Suprapubic skin (tissue), 4 donors: Measurements from ENCODE around the gene MAP4K5. TPM values are rescaled to one million over a fixed set of nuclear protein-coding genes. Genes with fewer than 3 reads are reported as not detected.

Experiments
- DNase-seq, 2 donors: peaks; one replicate each; pipeline ENCODE4 v3.0.0-alpha.2; 2019; ENCODE audit warnings: low spot score in 2 of 2
- H3K27ac ChIP-seq: fragments of 200-600 bp; sonication (generic); one replicate; pipeline ENCODE4 v1.5.1; 2019
- H3K27me3 ChIP-seq: fragments of 200-600 bp; sonication (generic); one replicate; pipeline ENCODE4 v1.5.1; 2019
- H3K36me3 ChIP-seq: fragments of 200-600 bp; sonication (generic); one replicate; pipeline ENCODE4 v1.5.1; 2019
- H3K4me1 ChIP-seq: fragments of 200-600 bp; sonication (generic); one replicate; pipeline ENCODE4 v1.5.1; 2019
- H3K4me3 ChIP-seq: fragments of 200-600 bp; sonication (generic); one replicate; pipeline ENCODE4 v1.5.1; 2019; ENCODE audit warnings: mild to moderate bottlenecking
- H3K9me3 ChIP-seq: fragments of 200-600 bp; sonication (generic); one replicate; pipeline ENCODE4 v1.5.1; 2019
- CTCF ChIP-seq, 2 donors: fragments of 200-600 bp in 1 of 2; fragments of 450-650 bp in 1 of 2; sonication (generic) in 1 of 2; IDR thresholded peaks; one replicate each; pipeline ENCODE4 v1.5.1; 2016 to 2019; ENCODE audit warnings: antibody characterized with exemption in 2 of 2, mild to moderate bottlenecking in 1 of 2, moderate library complexity in 1 of 2
- EP300 ChIP-seq: sonication (generic); formaldehyde crosslinking; IDR thresholded peaks from one replicate; pipeline ENCODE4 v1.6.1; 2017; ENCODE audit warnings: antibody characterized with exemption
- POLR2A ChIP-seq, 2 donors: fragments of 450-650 bp; IDR thresholded peaks; one replicate each; pipeline ENCODE4 v1.6.1; 2017; ENCODE audit warnings: antibody characterized with exemption in 2 of 2, mild to moderate bottlenecking in 2 of 2, moderate library complexity in 2 of 2
- POLR2AphosphoS5 ChIP-seq, 3 donors: sonication (generic); formaldehyde crosslinking; IDR thresholded peaks; one replicate each; pipeline ENCODE4 v1.6.1; 2017; ENCODE audit warnings: antibody characterized with exemption in 3 of 3
- WGBS: methylation state at CpG from one replicate; pipeline ENCODE4 v1.1.5; 2018; 5-methylcytosine and 5-hydroxymethylcytosine counted together
- total RNA-seq, 4 donors: library from RNA; depleted of rRNA; stranded (reverse); fragments of >200 nt; gene quantifications; one replicate each; pipeline ENCODE4 v1.1.0, GENCODE V29; 2016

Gene MAP4K5
- total RNA-seq, 4 donors from 2014 or later = 109 to 226 (median 125) TPM

DNA sequence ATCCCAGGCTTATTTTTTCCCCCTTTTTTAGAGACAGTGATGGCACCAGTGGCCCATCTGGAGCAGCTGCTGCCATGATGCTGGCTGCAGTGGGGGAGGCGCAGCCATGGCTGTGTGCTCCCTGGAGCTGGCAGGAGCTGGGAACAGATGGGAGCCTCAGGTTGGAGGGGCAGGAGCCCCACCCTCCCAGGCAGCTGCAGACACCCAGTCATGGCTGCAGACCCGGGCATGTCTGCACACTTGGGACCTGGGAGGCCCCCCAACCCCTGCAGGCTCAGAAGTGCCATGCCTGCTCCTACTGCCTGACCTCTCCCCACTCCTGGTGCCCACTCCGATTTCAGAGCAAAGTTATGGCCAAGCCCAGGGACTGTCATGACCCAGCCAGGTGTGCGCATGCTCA lies 160.8 kb downstream of the MAP4K5 start:
- 86% methylated on average over 4 of the region's 4 CpGs for WGBS
- Histone ChIP-seq H3K36me3 (no peaks in the 10 kb centered on the region), H3K9me3 (no peaks in the 10 kb centered on the region), H3K27me3 (no peaks in the 10 kb centered on the region), H3K4me1 (no peaks in the 10 kb centered on the region), H3K27ac (no peak overlapping the region), H3K4me3 (no peak overlapping the region)
- DNase-seq = no peak
- TF ChIP-seq CTCF (IDR thresholded peaks at IDR 0.05) (no peak), POLR2A (IDR thresholded peaks at IDR 0.05) (no peak), EP300 (no peak), POLR2AphosphoS5 (IDR thresholded peaks at IDR 0.05) (no peak)

Other genes starting within 250 kb of the MAP4K5 start
- gene L2HGDH, start 220.3 kb downstream of the MAP4K5 start, total RNA-seq = 10 to 100 TPM in 2 of 4 donors, 1 to 10 TPM in 2; 6.8 to 11.0 (median 9.2) TPM
- gene DMAC2L, start 220.2 kb downstream of the MAP4K5 start, total RNA-seq = 10 to 100 TPM; 11.6 to 20.5 (median 18.3) TPM
- 10 to 100 TPM in 1 of 4 donors, 1 to 10 TPM in 3; 2.4 to 11.9 (median 5.2) TPM for gene CDKL1, start 135.7 kb downstream of the MAP4K5 start, total RNA-seq
- gene ATL1, start 27.6 kb upstream of the MAP4K5 start, total RNA-seq = 10 to 100 TPM in 3 of 4 donors, 1 to 10 TPM in 1; 8.2 to 22.8 (median 14.5) TPM
- 10 to 100 TPM; 23.3 to 40.0 (median 26.2) TPM for gene SAV1, start 135.7 kb upstream of the MAP4K5 start, total RNA-seq